GM12892 (cell line): ENCODE data around the gene RAMP3.

Experiments used
- DNase-seq: peaks from one replicate; pipeline ENCODE4 v3.0.0; 2011; ENCODE audit not compliant: insufficient read length
- FAIRE-seq: peaks from 2 replicates; lab custom pipeline; 2011; peaks lifted over from hg19 to GRCh38; lab: Jason Lieb, UNC
- POLR2A ChIP-seq: IDR thresholded peaks from 2 replicates; pipeline ENCODE4 v1.6.1; 2011; ENCODE audit warnings: low read depth, low read length, control low read depth
- POLR2AphosphoS5 ChIP-seq: IDR thresholded peaks from 2 replicates; pipeline ENCODE4 v1.6.1; 2011; ENCODE audit warnings: low read depth, low read length, control low read depth
- TAF1 ChIP-seq: IDR thresholded peaks from 2 replicates; pipeline ENCODE4 v1.6.1; 2011; ENCODE audit warnings: low read depth, mild to moderate bottlenecking, control low read depth, low read length, borderline replicate concordance

RAMP3 gene

DNA sequence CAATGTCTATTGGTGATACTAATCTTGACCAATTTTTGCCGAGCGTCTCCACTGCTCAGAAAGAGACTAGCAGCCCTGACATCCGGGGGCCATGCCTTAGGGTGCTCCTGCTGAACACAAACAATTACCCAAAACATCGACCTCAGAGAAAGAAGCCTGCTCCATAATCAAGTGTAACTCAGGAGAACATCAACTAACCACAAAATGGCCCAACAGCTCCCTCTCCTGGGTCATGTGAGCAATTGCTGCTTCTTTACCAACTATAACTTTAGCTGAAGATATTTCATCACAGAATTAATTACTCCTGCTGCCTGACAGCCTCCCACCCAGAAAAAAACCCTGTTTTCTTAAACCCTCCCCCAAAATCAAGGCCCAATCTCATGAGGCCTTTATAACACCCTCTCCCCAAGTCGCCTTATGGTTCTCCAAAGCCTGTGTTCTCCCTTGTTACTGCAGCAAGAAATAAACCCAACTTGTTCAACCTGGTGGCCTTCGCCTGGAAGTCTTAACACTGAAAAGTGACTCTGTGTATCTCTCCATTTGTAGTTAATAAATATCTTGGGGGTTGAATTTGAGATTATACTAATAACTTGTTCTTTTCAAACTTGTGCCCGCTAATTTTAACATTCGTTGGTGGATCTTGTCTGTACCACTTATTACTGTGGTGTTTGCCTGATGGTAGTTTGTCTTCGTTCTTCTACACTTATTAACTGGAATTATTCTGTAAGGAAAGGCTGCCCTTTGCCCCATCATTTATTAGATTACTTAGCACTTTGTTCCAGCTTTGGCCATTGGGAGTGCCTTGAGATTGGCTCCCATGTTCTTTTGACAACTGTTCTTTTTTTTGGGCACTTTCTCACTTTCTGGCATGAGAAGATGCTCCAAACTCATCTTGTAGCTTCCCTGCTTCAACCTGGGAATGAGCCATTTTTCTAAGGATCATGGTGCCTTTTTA, 21.2 kb upstream of the RAMP3 start:
- peak; percentile 81 for FAIRE-seq
- TF ChIP-seq TAF1 (no peak), POLR2AphosphoS5 (no peak), POLR2A (no peak)
- DNase-seq: peak; percentile 59

DNA sequence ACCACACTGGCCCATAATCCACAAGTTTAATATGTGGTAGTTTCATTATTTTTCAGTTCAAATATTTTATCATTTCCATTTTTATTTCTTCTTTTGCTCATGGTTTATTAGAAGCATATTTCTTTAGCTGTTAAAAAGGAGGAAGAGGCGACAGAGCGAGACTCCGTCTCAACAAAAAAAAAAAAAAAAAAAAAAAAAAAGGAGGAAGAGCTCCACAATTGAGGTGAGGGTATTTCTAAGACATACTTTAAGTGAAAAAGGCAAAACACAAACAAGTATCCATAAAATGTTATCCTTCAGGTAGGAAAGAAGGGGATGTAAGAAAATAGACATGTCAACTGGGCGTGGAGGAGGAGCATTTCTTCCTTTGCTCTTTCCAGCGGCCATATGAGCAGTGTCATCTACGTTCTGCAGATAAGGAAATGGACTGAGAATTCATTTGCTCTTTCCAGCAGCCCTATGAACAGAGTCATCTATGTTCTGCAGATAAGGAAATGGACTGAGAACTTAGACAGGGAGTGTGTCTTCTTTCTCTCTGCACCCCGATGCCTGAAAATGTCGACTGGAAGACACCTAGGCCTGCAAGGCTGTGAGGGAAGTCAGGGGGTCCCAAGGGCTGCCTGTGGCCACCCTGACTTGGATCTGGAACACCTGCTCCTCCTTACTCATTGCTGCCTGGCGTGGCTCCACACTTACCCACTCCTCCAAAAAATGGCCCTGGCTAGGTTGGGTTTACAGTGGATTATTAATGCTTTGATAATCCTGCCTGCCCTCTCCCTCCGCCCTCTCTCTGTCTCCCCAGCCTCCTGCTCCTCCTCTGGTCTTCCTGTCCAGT, 18.9 kb upstream of the RAMP3 start:
- FAIRE-seq (no peak), DNase-seq (no peak)
- TF ChIP-seq TAF1 (no peak), POLR2A (no peak), POLR2AphosphoS5 (no peak)

DNA sequence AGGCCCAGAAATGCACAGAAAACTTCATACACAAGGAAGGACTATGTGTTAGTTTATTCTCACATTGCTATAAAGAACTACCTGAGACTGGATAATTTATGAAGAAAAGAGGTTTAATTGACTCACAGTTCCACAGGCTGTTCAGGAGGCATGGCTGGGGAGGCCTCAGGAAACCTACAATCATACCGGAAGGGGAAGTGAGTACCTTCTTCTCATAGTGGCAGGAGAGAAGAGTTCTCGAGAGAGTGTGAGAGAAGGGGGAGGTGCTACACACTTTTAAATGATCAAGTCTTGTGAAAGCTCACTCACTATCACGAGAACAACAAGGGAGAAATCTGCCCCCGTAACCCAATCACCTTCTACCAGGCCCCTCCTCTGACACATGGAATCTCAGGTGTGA, 16.8 kb upstream of the RAMP3 start:
- DNase-seq (no peak), FAIRE-seq (peak; percentile 68)
- TF ChIP-seq TAF1 (no peak), POLR2A (no peak), POLR2AphosphoS5 (no peak)

DNA sequence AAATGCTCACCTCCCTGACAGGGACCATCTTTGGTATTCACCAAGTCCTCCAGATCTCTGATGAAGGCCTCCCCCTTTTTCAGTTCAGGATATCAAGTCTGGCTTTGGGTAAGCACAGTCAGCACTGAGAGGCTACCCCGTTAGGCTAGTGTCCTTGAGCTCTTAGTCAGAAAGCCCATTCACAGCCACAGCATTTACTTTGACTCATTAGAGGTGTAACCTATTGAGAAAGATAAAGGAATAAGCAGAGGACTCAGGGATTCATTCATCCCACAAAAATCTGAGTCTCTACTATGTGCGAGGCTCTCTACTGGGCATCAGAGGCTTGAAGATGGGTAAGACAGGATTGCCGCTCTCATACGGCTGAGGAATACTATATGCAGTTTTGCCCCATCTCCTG, 14.0 kb upstream of the RAMP3 start:
- DNase-seq (no peak), FAIRE-seq (no peak)
- TF ChIP-seq TAF1 (no peak), POLR2A (no peak), POLR2AphosphoS5 (no peak)

DNA sequence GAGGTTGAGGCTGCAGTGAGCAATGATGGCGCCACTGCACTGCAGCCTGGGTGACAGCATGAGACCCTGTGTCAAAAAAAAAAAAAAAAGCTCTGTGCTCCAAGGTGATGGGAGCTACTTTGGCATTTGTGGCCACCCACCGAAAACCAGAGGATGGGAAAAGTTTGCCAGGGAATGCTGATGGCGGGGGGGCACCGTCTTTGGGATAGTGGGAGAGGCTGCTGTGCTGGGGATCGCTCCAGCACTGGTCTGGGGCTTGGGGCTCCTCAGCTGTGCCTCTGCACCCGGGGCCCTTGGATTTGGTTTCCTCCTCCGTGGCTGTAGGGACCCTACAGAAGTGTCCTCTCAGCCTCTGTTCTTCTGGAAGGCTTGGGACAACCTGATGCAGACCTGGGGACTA, 11.7 kb upstream of the RAMP3 start:
- FAIRE-seq: no peak
- TF ChIP-seq POLR2A: no peak
- no peak for TF ChIP-seq POLR2AphosphoS5
- TF ChIP-seq TAF1: no peak
- DNase-seq: no peak

DNA sequence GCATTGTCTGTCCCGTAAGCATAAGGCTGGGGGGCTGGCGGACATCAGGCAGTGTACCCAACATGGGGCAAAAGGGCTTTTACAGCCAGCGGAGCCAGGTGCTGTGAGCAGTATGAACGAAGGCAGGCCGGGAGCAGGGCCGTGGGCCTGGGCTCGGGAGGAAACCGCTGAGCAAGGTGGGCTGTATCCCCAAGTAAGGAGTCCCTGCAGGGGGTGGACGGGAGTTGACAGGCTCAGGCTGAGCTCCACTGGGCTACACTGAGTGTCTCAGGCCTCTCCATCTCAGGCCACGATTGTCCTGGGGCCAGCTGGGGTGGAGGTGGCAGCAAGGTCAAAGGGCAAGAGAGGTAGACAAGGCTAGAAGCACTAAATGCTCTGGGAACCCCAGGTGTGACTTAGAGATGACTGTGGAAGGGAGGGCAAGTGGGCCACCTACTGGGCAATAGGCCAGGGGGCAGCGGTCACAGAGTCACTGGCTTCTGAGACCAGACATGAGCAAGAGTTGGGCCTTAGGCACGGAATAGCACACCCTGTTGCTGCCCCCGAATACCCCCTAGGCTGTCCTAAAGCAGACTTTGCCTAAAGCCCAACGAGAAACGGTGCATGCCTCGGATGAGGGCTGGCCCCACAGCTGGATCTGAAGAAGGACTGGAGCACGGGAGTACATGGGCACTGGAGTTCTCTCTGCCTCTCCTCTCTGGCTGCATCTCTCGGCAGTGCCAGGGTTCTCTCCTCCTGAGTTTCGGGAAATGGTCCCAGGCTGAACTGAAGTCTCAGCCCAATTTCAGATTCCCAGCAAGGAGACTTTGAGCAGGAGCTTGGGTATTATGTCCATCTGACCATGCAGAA, 10.8 kb upstream of the RAMP3 start:
- TF ChIP-seq POLR2AphosphoS5 (no peak), POLR2A (no peak), TAF1 (no peak)
- DNase-seq: no peak
- FAIRE-seq: no peak

DNA sequence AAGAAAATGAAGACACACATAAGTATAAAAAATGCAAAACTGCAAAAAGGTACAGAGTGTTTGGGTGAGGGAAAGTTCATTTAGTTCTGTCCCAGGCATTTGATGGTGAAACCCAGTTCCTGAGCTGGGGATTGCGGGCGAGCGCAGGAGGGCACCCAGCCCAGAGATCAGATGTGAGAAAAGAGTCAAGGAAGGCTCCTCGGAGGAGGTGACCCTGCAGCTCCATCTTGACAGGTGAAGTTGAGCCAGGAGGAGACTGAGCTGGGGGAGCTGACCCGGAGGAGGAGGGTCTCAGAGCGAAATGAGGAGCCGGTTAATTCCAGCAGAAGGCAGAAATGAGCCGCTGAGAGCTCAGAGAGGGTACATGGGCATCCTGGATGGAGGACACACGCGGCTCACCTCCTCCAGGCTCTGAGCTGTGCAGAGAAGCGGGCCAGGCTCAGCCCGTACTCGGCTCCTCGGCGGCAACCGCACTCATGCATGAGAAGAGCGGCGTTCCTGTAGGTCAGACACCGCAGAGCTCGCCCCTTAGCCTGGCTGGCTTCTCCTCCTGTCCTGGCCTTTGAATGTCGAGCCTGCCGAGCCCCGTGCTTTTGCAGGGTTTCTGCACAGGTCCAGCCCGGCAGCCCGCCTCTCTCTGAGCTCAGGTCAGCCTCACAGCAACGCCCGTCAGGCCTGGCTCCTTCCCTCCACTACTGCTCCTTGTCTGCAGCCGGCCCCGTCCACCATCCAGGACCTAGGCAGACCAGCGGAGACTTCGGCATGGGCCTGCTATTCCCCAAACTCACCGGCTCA, 9.5 kb upstream of the RAMP3 start:
- no peak for DNase-seq
- no peak for FAIRE-seq
- no peak for TF ChIP-seq POLR2AphosphoS5
- no peak for TF ChIP-seq TAF1
- no peak for TF ChIP-seq POLR2A

DNA sequence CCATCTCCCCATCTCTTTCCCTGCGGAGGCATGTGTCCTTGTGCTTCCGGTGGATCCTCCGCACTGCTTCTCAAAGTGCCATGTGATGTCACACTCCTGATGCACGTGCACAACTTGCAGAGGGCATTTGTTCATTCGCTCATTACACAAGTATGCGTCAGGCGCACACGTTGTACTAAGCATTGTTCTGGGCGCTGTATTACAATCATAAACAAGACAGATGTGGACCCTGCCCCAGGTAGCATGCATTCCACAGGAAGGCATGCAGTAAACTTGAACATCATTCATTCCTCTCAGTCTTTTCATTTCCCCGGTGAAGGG, 9.0 kb upstream of the RAMP3 start:
- TF ChIP-seq POLR2A: no peak
- no peak for TF ChIP-seq POLR2AphosphoS5
- TF ChIP-seq TAF1: no peak
- FAIRE-seq (no peak), DNase-seq (no peak)

DNA sequence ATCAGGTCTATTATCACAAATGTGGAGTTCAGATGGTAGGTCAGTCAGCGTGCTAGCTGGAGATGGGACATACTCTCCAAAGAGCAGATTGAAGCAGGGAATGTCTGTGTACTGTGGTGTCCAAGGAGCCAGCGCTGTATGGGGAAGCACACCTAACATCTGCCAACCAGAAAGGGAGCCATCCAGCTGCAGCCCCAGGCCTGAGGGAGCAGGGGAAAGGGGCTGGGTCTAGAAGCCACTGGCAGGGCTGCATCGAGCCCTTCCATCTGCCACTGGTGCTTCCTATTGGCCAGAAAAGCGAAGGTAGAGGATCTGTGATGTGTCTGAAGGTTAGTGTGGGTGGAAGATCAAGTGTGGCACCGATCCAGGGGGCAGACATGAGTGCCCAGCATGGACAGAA, 8.0 kb upstream of the RAMP3 start:
- TF ChIP-seq TAF1 (no peak), POLR2A (no peak), POLR2AphosphoS5 (no peak)
- DNase-seq: no peak
- FAIRE-seq: peak; percentile 68

DNA sequence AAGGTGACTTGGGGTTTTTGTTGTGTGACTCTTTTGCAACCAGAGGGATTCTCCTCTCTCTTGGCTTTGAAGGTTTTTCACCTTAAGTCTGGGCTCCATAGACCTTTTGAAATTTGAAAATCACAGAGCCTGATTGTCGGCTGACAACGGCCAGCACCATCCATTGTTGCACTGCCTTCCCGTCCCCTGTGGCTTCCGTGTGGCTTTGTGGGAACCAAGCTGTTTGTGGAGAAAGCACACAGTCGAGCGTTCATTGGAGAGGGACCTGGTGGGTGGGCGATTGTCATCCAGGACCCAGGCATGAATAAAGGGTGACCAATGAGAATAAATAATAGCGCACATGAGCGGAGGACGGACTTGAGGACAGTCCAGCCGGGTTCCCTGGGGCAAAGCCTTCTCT, 7.4 kb upstream of the RAMP3 start:
- DNase-seq: no peak
- TF ChIP-seq TAF1 (no peak), POLR2A (no peak), POLR2AphosphoS5 (no peak)

DNA sequence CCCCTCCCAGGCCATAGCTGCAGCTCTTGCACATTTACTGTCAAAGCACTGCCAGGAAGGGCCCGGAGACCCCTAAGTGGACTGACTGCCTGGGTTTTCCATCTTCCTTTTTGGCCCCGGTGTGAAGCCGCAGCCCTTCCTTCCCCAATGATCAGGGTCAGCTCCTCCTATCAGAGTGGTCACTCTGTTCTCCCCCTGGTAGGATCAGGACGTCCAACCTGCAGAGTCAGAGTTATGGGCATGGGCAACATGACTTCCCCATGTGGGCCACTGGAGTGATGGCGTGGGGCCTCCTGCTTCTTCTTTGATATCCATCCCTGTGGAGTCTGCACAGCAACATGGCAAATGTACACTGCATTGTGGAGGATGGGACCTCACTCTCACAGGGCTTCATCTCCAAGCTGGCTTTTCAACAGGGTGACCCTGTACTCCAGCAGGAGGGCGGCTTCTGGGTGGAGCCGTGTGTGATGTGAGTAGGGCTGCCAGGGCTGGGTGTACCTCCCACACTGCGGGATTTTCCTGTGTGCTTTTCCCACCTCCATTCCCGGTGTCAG, 6.4 kb upstream of the RAMP3 start:
- FAIRE-seq: peak; percentile 17
- DNase-seq: no peak
- TF ChIP-seq POLR2AphosphoS5: no peak
- no peak for TF ChIP-seq TAF1
- TF ChIP-seq POLR2A: no peak

More for the DNA sequence above, 7.4 kb upstream of the RAMP3 start:
- FAIRE-seq: no peak
